ENCODE measurements around the gene ALDH3A1.

ALDH3A1 gene

GRCh38 chr17:19752216-19753050 lies 4.3 kb upstream of the ALDH3A1 start:
- TF ChIP-seq CTCF (conservative IDR thresholded peaks at IDR 0.05; ENCODE audit: low read depth, low read length), result no peak
- DNase-seq (ENCODE audit: low read depth), result no peak
- H3K4me3 ChIP-seq (ENCODE audit: low read length), result no peak overlapping the region

- no peak for TF ChIP-seq CTCF (conservative IDR thresholded peaks at IDR 0.05; ENCODE audit: low read depth, low read length)
- H3K4me3 ChIP-seq (ENCODE audit: low read length), result no peak overlapping the region
- DNase-seq (ENCODE audit: low read depth), result no peak
Measured at GRCh38 chr17:19750835-19751234, 2.7 kb upstream of the ALDH3A1 start.

GRCh38 chr17:19750020-19750572 lies 2.0 kb upstream of the ALDH3A1 start:
- H3K4me3 ChIP-seq (ENCODE audit: low read length), result no peak overlapping the region
- no peak for DNase-seq (ENCODE audit: low read depth)
- TF ChIP-seq CTCF (conservative IDR thresholded peaks at IDR 0.05; ENCODE audit: low read depth, low read length), result no peak

- DNase-seq (ENCODE audit: low read depth), result no peak
- no peak overlapping the region for H3K4me3 ChIP-seq (ENCODE audit: low read length)
- TF ChIP-seq CTCF (conservative IDR thresholded peaks at IDR 0.05; ENCODE audit: low read depth, low read length), result no peak
Measured at GRCh38 chr17:19748807-19749193, 702 bp upstream of the ALDH3A1 start.

GRCh38 chr17:19747159-19747719 lies 859 bp downstream of the ALDH3A1 start:
- H3K4me3 ChIP-seq (ENCODE audit: low read length), result no peak overlapping the region
- no peak for DNase-seq (ENCODE audit: low read depth)
- TF ChIP-seq CTCF (conservative IDR thresholded peaks at IDR 0.05; ENCODE audit: low read depth, low read length), result no peak

- TF ChIP-seq CTCF (conservative IDR thresholded peaks at IDR 0.05; ENCODE audit: low read depth, low read length), result no peak
- H3K4me3 ChIP-seq (ENCODE audit: low read length), result no peak overlapping the region
- DNase-seq (ENCODE audit: low read depth), result no peak
Measured at GRCh38 chr17:19746517-19746916, 1.6 kb downstream of the ALDH3A1 start.
